ENCODE data around the gene XYLT1.

The XYLT1 gene

GRCh38 chr16:17373533-17373932 is 97.2 kb downstream of the XYLT1 start:
- Histone ChIP-seq H3K79me2 (ENCODE audit: low read length) (no peaks in the 10 kb centered on the region), H3K4me1 (ENCODE audit: low read length) (peaks cover 25% of the 10 kb centered on the region), H3K36me3 (replicated peaks; ENCODE audit: low read depth, low read length) (no peaks in the 10 kb centered on the region), H3K4me2 (ENCODE audit: low read length) (no peak overlapping the region), H3K9ac (ENCODE audit: low read length) (no peak overlapping the region), H3K9me3 (ENCODE audit: insufficient read depth, low read length) (no peaks in the 10 kb centered on the region), H4K20me1 (ENCODE audit: insufficient read depth, low read length) (no peaks in the 10 kb centered on the region), H3K27me3 (ENCODE audit: low read depth, low read length) (no peaks in the 10 kb centered on the region), H2AFZ (ENCODE audit: low read depth, low read length) (no peak overlapping the region), H3K4me3 (ENCODE audit: low read length) (no peak overlapping the region), H3K27ac (ENCODE audit: low read length) (no peak overlapping the region)
- TF ChIP-seq EZH2phosphoT487 (IDR thresholded peaks at IDR 0.05; ENCODE audit: low read depth) (no peak), CTCF (IDR thresholded peaks at IDR 0.05; ENCODE audit: low read depth, low read length) (no peak)

- Histone ChIP-seq H3K4me1 (ENCODE audit: low read length) (peaks cover 14% of the 10 kb centered on the region), H3K9ac (ENCODE audit: low read length) (no peak overlapping the region), H3K79me2 (ENCODE audit: low read length) (no peaks in the 10 kb centered on the region), H3K36me3 (replicated peaks; ENCODE audit: low read depth, low read length) (no peaks in the 10 kb centered on the region), H3K4me2 (ENCODE audit: low read length) (no peak overlapping the region), H3K9me3 (ENCODE audit: insufficient read depth, low read length) (no peaks in the 10 kb centered on the region), H2AFZ (ENCODE audit: low read depth, low read length) (no peak overlapping the region), H3K27ac (ENCODE audit: low read length) (no peak overlapping the region), H3K27me3 (ENCODE audit: low read depth, low read length) (no peaks in the 10 kb centered on the region), H3K4me3 (ENCODE audit: low read length) (no peak overlapping the region), H4K20me1 (ENCODE audit: insufficient read depth, low read length) (no peaks in the 10 kb centered on the region)
- no peak for TF ChIP-seq CTCF (IDR thresholded peaks at IDR 0.05; ENCODE audit: low read depth, low read length)
- TF ChIP-seq EZH2phosphoT487 (IDR thresholded peaks at IDR 0.05; ENCODE audit: low read depth): no peak
Measured at GRCh38 chr16:17372386-17372785, 98.4 kb downstream of the XYLT1 start.

GRCh38 chr16:17371299-17371698 is 99.5 kb downstream of the XYLT1 start:
- Histone ChIP-seq H3K79me2 (ENCODE audit: low read length) (no peaks in the 10 kb centered on the region), H3K9me3 (ENCODE audit: insufficient read depth, low read length) (no peaks in the 10 kb centered on the region), H3K27ac (ENCODE audit: low read length) (no peak overlapping the region), H3K4me2 (ENCODE audit: low read length) (no peak overlapping the region), H3K36me3 (replicated peaks; ENCODE audit: low read depth, low read length) (no peaks in the 10 kb centered on the region), H2AFZ (ENCODE audit: low read depth, low read length) (no peak overlapping the region), H4K20me1 (ENCODE audit: insufficient read depth, low read length) (no peaks in the 10 kb centered on the region), H3K27me3 (ENCODE audit: low read depth, low read length) (no peaks in the 10 kb centered on the region), H3K9ac (ENCODE audit: low read length) (no peak overlapping the region), H3K4me3 (ENCODE audit: low read length) (no peak overlapping the region), H3K4me1 (ENCODE audit: low read length) (peaks cover 10% of the 10 kb centered on the region)
- TF ChIP-seq EZH2phosphoT487 (IDR thresholded peaks at IDR 0.05; ENCODE audit: low read depth): no peak
- TF ChIP-seq CTCF (IDR thresholded peaks at IDR 0.05; ENCODE audit: low read depth, low read length): no peak

GRCh38 chr16:17370731-17371285 is 100.0 kb downstream of the XYLT1 start:
- H3K9ac ChIP-seq (ENCODE audit: low read length): no peak overlapping the region
- TF ChIP-seq CTCF (IDR thresholded peaks at IDR 0.05; ENCODE audit: low read depth, low read length): no peak
- no peak for TF ChIP-seq EZH2phosphoT487 (IDR thresholded peaks at IDR 0.05; ENCODE audit: low read depth)

More at GRCh38 chr16:17370731-17371285, 100.0 kb downstream of the XYLT1 start:
- H3K4me1 ChIP-seq (ENCODE audit: low read length): peaks cover 10% of the 10 kb centered on the region
- H4K20me1 ChIP-seq (ENCODE audit: insufficient read depth, low read length): no peaks in the 10 kb centered on the region
- no peaks in the 10 kb centered on the region for H3K79me2 ChIP-seq (ENCODE audit: low read length)
- H3K27ac ChIP-seq (ENCODE audit: low read length): no peak overlapping the region
- no peak overlapping the region for H3K4me3 ChIP-seq (ENCODE audit: low read length)
- H3K9me3 ChIP-seq (ENCODE audit: insufficient read depth, low read length): no peaks in the 10 kb centered on the region
- H3K27me3 ChIP-seq (ENCODE audit: low read depth, low read length): no peaks in the 10 kb centered on the region
- H3K36me3 ChIP-seq (replicated peaks; ENCODE audit: low read depth, low read length): no peaks in the 10 kb centered on the region
- H3K4me2 ChIP-seq (ENCODE audit: low read length): no peak overlapping the region
- H2AFZ ChIP-seq (ENCODE audit: low read depth, low read length): no peak overlapping the region

Data from OCI-LY3 (cell line).